Loucy (cell line): Measurements from ENCODE around the gene LRRC63.

Source experiments
- CTCF ChIP-seq: fragments of 200-600 bp; sonication (generic); conservative IDR thresholded peaks from 2 replicates; pipeline ENCODE4 v1.5.1; 2014; ENCODE audit warnings: mild to moderate bottlenecking, antibody characterized with exemption, low read length
- EZH2phosphoT487 ChIP-seq: fragments of 200-600 bp; IDR thresholded peaks from 2 replicates; pipeline ENCODE4 v1.6.1; 2018; ENCODE audit warnings: antibody characterized with exemption, mild to moderate bottlenecking, moderate library complexity, borderline replicate concordance

GRCh38 chr13:46178143-46178542 is 33.6 kb upstream of the LRRC63 start:
- no peak for TF ChIP-seq CTCF
- TF ChIP-seq EZH2phosphoT487 = no peak
